Activated B cell treated with CpG ODN at 0.5 μM for 24 hours (primary cell): ENCODE results near the gene PROM1. TPM values are rescaled to one million over a fixed set of nuclear protein-coding genes. Genes with fewer than 3 reads are reported as not detected.

Experiments
- ATAC-seq: fragments of 200-7000 bp; cut with Tn5 transposase; one replicate; pipeline ENCODE4 v1.10.0; 2021; ENCODE audit warnings: low read depth, mild to moderate bottlenecking, moderate library complexity
- CTCF ChIA-PET: fragments of 350-600 bp; sonication (Branson Sonifier 250); formaldehyde crosslinking; loops from one replicate; lab custom pipeline; 2021; ENCODE audit warnings: antibody characterized with exemption; lab: Charles Lee
- POLR2A ChIA-PET: fragments of 350-600 bp; sonication (Branson Sonifier 250); formaldehyde crosslinking; loops from one replicate; lab custom pipeline; 2021; ENCODE audit warnings: antibody characterized with exemption; lab: Charles Lee
- DNase-seq: peaks from one replicate; pipeline ENCODE4 v3.0.0; 2022
- H3K27ac Mint-ChIP-seq: one replicate; pipeline ENCODE4 v1.8.0; 2020; ENCODE audit warnings: mixed read lengths
- H3K27me3 Mint-ChIP-seq: one replicate; pipeline ENCODE4 v1.8.0; 2021; ENCODE audit warnings: mixed read lengths
- H3K36me3 Mint-ChIP-seq: one replicate; pipeline ENCODE4 v1.8.0; 2021; ENCODE audit warnings: low read depth, mixed read lengths
- H3K4me1 Mint-ChIP-seq: one replicate; pipeline ENCODE4 v1.8.0; 2021; ENCODE audit warnings: mixed read lengths
- H3K4me3 Mint-ChIP-seq: one replicate; pipeline ENCODE4 v1.8.0; 2020; ENCODE audit warnings: mild to moderate bottlenecking, mixed read lengths
- H3K9me3 Mint-ChIP-seq: one replicate; pipeline ENCODE4 v1.8.0; 2020; ENCODE audit warnings: mixed read lengths
- intact Hi-C: fragments of 100-400 bp; cut with micrococcal nuclease; formaldehyde crosslinking; loops from one replicate; pipeline ENCODE4 v1.15.1; 2024
- total RNA-seq: library from RNA; stranded (reverse); gene quantifications from 2 replicates; pipeline ENCODE4 v1.2.3, GENCODE V29; 2022
- TF ChIP-seq, protein P1 (sequence below): fragments of 200-600 bp; IDR thresholded peaks from one replicate; pipeline ENCODE4 v1.8.0; 2022; ENCODE audit warnings: antibody characterized with exemption, mild to moderate bottlenecking

PROM1 gene
- total RNA-seq, 1 donor from 2014 or later: not detected

DNA sequence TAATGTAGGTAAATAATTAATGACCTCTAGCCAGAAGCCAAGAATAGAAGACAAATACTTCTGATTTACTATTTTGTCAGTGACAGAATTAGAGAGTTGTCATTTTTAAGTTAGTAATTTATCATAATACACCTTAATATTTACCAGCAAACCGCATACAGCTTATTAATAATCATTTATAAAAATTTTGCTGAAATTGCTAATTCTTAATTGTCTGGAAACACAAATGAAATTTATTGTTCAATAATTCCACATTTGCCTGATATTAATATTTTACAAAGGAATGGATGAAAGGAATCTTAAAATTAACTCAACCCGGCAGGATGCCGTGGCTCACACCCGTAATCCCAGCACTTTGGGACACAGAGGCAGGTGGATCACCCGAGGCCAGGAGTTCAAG lies 44.7 kb downstream of the PROM1 start:
- DNase-seq (no peak), ATAC-seq (no peak)
- peaks cover 4% of the 10 kb centered on the region for H3K27me3 Mint-ChIP-seq
- no peak overlapping the region for H3K27ac Mint-ChIP-seq
- no peaks in the 10 kb centered on the region for H3K36me3 Mint-ChIP-seq
- CTCF ChIA-PET: no interaction called here
- intact Hi-C loops: no loop called here
- H3K4me1 Mint-ChIP-seq: no peaks in the 10 kb centered on the region
- H3K4me3 Mint-ChIP-seq: no peak overlapping the region
- no peaks in the 10 kb centered on the region for H3K9me3 Mint-ChIP-seq
- POLR2A ChIA-PET: no interaction called here
- TF ChIP-seq, protein P1, sequence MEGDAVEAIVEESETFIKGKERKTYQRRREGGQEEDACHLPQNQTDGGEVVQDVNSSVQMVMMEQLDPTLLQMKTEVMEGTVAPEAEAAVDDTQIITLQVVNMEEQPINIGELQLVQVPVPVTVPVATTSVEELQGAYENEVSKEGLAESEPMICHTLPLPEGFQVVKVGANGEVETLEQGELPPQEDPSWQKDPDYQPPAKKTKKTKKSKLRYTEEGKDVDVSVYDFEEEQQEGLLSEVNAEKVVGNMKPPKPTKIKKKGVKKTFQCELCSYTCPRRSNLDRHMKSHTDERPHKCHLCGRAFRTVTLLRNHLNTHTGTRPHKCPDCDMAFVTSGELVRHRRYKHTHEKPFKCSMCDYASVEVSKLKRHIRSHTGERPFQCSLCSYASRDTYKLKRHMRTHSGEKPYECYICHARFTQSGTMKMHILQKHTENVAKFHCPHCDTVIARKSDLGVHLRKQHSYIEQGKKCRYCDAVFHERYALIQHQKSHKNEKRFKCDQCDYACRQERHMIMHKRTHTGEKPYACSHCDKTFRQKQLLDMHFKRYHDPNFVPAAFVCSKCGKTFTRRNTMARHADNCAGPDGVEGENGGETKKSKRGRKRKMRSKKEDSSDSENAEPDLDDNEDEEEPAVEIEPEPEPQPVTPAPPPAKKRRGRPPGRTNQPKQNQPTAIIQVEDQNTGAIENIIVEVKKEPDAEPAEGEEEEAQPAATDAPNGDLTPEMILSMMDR: no peak

DNA sequence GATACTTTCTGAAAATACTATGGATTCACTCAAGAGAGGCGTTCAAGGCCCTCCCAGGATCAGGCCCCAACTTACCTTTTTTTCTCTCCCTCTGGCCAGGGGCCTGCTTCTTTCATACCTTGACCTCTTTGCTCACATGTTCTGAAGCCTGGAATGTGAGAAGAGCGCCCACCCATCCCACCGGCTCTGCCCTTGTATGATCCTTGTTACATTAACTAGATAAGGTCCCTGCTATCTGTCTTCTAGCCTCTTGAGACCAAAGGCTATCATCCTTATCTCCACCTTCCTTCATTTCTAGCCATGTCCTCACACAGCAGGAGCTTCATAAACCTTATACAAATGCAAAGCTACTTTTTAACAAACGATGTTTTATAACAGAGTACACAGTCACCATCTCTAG lies 45.9 kb downstream of the PROM1 start:
- CTCF ChIA-PET: no interaction called here
- no peak overlapping the region for H3K27ac Mint-ChIP-seq
- no peak for DNase-seq

DNA sequence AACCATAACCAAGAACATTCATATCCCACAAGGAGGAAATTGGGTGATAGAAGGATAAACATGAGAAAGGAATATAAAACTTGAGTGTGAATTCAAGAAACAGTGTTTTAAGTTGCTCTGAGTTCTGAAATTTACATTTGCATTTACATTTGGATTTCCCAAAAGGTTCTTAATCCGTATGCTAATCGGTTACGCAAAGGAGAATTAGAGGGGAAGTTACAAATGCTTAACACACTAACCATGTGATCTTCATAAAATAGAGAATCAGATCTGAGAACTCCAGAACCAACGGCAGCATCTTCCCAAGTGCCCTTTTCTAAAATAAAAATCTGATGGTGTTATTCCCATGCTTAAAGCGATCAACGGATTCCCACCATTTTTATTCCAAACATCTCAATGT lies 48.0 kb downstream of the PROM1 start:
- Mint-ChIP-seq H3K4me3 (no peak overlapping the region), H3K27ac (no peak overlapping the region), H3K27me3 (peaks cover 2% of the 10 kb centered on the region), H3K9me3 (no peaks in the 10 kb centered on the region), H3K36me3 (no peaks in the 10 kb centered on the region), H3K4me1 (no peaks in the 10 kb centered on the region)
- CTCF ChIA-PET: no interaction called here
- ATAC-seq: no peak
- TF ChIP-seq, protein P1: no peak
- POLR2A ChIA-PET: no interaction called here
- intact Hi-C loops: no loop called here
- DNase-seq: no peak

More for the DNA sequence above, 45.9 kb downstream of the PROM1 start:
- Mint-ChIP-seq H3K9me3 (no peaks in the 10 kb centered on the region), H3K4me3 (no peak overlapping the region), H3K4me1 (no peaks in the 10 kb centered on the region), H3K36me3 (no peaks in the 10 kb centered on the region), H3K27me3 (peaks cover 4% of the 10 kb centered on the region)
- ATAC-seq: no peak
- POLR2A ChIA-PET: no interaction called here
- TF ChIP-seq, protein P1: no peak
- intact Hi-C loops: no loop called here

DNA sequence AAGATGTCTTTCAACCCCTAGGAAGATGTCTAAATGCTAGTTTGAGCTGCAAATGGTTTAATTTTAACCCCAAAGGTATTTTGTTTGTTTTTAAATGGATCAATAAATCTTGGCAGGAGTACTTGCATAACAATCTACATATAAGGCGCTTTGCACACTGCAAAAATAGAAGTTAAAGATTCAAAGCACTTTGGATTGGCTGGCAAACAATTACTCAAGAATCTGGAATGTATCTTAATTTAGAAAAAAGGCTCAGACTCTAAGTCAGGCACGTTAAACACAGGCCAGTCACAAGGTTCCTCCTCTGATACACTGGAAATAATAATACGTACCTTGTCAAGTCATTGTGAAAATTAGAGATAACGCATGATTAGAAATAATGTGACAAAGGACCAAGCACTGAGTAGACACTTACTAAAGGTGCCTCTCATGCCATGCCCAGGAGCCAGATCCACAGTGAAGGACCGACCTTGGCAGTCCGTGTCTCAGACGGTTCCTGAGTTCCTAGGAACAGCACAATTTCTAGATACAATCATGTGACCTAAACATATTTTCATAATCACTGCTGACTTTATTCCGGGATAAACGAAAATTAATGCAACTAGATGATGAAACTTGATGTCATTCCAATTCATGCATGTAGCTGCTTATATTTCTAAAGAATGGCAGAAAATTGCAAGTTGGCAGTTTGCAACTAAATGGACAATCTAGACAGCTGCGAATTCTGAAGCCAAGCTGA lies 49.6 kb downstream of the PROM1 start:
- TF ChIP-seq, protein P1: no peak
- DNase-seq: no peak
- intact Hi-C loops: no loop called here
- no peaks in the 10 kb centered on the region for H3K36me3 Mint-ChIP-seq
- ChIA-PET CTCF (no interaction called here), POLR2A (no interaction called here)
- H3K4me1 Mint-ChIP-seq: no peaks in the 10 kb centered on the region
- ATAC-seq: no peak
- no peaks in the 10 kb centered on the region for H3K27me3 Mint-ChIP-seq
- no peak overlapping the region for H3K27ac Mint-ChIP-seq
- H3K9me3 Mint-ChIP-seq: no peaks in the 10 kb centered on the region
- H3K4me3 Mint-ChIP-seq: no peak overlapping the region

DNA sequence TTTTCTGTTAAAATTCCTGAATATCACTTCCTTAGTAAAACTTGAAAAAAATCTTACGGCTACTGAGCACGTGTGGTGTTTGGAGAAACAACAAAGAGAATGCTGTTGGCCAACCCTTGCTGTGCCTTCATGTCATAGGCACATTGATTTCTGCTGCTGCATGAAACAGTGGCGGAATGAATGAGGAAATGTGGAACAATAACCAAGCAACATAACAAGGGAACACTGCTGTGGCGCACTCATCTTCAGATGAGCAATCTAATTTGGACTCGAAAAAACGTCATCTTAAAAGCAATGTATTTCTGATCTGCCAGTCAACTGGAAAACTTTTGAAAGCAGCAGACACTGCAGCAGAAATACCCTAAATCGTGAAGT lies 51.4 kb downstream of the PROM1 start:
- ATAC-seq: no peak
- POLR2A ChIA-PET: no interaction called here
- H3K9me3 Mint-ChIP-seq: no peaks in the 10 kb centered on the region

More for the DNA sequence above, 51.4 kb downstream of the PROM1 start:
- TF ChIP-seq, protein P1: no peak
- no peak for DNase-seq
- no peaks in the 10 kb centered on the region for H3K36me3 Mint-ChIP-seq
- no peaks in the 10 kb centered on the region for H3K4me1 Mint-ChIP-seq
- peaks cover 4% of the 10 kb centered on the region for H3K27me3 Mint-ChIP-seq
- H3K27ac Mint-ChIP-seq: no peak overlapping the region
- CTCF ChIA-PET: interaction anchor here (0.6 kb wide), 1 partner anchor 812 kb away, joined by 3 read pairs; no protein-coding TSS in a partner anchor
- no peak overlapping the region for H3K4me3 Mint-ChIP-seq
- intact Hi-C loops: no loop called here
